GM23248 (cell line): ENCODE data around the gene TNPO3.

ENCODE experiments used
- EZH2 ChIP-seq: fragments of 200-600 bp; sonication (generic); IDR thresholded peaks from 2 replicates; pipeline ENCODE4 v1.6.1; 2018; ENCODE audit warnings: antibody characterized with exemption, mild to moderate bottlenecking; ENCODE audit not compliant: insufficient read depth, poor library complexity, severe bottlenecking
- EZH2phosphoT487 ChIP-seq: fragments of 200-600 bp; sonication (generic); IDR thresholded peaks from 2 replicates; pipeline ENCODE4 v1.6.1; 2018; ENCODE audit warnings: antibody characterized with exemption, moderate library complexity, mild to moderate bottlenecking, low read depth; ENCODE audit not compliant: insufficient read depth

DNA sequence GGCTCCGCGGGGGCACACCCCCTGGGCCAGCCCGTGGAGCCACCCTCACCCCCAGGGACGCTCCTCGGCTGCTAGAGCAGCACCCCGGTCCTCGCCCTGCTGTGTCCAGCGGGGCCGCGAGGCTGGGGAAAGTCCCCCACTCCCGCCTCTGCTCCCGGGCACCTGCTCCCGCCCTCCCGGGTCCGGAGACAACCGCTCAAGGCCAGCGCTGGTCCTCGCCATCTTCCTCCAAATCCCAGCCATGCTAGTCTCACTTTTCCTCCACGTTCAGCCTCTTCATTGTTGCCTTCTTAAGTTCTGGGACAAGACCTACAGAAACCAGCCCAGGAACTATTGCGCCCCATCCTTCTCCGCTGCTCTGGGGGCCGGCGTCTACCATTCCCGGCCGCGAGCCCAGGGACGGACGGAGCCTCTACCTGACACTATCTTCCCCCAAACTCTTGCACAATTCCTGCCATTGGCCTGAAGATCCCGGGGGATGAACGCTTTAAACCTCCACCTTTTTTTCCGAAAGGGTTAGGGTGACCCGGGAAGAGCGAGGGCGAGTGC lies 139.6 kb downstream of the TNPO3 start:
- TF ChIP-seq EZH2phosphoT487 (0 out of 2 replicates have a peak, but pooled peaks have one; percentile 63), EZH2 (peak; percentile 88)
